CD4-positive, alpha-beta T cell treated with Interleukin-12 subunit alpha and Interleukin-12 subunit beta, for 1 hour (primary cell): ENCODE results near the gene TBC1D22A.

Source experiments
- DNase-seq: peaks from one replicate; pipeline ENCODE4 v3.0.0-alpha.2; 2020

The TBC1D22A gene

DNA sequence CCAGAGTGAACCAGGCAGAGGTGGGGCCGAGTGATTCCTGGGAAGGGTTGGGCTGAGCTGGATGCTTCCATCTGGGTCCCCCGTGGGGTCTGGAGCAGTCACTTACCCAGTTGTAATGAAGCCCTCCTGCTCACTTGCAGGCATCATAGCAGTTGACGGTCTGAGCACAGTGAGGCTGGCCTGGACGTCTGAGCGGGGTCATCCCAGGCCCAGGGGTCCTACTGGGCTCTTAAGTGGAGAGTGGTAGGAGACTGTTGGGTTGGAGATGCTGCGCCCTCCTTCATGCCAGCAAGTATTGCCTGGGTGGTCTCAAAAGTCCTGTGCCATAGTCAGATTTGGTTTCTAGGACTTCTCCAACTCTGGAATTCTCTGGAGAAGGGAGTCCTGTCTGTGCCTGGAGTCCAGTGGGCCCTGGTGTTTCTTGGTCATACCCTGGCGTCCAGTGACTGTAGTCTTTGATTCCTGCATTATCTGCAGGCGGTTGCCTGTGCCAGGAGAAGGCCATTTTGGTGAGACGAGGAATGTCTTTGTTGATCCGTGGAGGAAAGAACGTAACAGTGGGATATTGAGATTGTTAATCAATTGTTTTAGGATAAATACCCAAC lies 82.3 kb downstream of the TBC1D22A start:
- DNase-seq = no peak

DNA sequence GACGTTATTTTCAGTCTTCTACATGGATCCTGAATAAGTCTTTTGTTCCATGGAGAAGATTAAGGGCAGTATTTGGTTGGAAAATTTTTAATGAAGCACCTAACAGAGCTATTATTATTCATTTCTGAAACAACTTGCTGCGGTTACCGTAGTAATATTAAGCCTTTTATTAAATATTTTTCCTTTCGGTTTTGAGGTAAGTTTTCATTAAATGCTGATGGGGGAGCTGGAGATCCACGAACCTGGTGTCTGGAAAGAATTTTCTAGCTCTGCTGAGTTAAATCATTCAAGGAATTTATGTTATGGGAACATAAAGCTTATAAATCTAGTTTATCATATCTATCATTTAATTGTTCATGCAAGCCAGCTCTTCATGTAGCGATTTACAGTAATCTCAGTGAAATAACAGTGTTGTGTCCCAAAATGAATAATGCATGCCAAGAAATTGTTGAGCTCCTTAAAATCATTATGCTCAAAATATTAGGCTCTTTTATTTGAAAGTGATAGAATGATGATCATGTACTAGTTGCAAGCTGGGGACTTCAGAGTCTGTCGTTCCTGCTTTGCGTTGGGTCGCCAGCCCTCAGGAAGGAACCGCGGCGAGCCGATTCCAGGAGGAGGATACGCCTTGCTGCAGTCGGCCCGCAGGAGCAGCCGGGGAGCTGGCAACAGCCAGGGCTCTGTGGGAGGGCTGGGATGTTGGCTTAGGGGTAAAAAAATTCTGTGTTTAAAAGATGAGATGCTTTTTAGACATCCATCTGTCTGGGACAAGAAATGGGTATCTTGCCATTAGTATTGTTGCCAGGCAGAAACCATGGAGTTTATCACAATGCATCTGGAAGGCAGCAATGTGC lies 83.1 kb downstream of the TBC1D22A start:
- no peak for DNase-seq

DNA sequence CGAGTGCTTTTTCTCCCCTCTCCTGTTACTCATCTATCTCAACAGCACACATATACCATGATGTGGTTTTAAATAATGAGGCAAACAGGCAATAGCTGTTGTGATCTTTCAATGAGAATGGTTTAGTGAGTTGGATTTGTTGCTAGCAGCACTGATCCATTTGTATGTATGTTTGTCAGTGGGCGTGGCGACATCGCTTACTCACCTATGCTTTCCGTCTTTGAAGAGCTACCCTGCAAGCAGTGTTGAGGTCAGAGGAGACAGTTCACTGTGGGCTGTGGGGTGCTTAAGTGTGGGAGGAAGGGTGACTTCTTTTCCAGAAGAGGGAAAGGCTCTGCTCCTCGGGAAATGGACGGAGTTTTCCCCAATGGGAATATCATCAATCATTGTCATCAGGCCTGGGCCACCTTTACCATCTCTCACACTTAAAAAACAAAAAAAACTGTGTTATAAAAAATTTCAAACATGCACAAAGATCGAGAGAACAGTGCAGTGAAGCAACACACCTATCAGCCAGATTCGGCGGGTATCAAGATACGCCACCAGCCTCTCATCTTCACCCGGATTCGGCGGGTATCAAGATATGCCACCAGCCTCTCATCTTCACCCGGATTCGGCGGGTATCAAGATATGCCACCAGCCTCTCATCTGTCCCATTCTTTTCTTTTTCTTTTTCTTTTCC lies 83.8 kb downstream of the TBC1D22A start:
- no peak for DNase-seq

DNA sequence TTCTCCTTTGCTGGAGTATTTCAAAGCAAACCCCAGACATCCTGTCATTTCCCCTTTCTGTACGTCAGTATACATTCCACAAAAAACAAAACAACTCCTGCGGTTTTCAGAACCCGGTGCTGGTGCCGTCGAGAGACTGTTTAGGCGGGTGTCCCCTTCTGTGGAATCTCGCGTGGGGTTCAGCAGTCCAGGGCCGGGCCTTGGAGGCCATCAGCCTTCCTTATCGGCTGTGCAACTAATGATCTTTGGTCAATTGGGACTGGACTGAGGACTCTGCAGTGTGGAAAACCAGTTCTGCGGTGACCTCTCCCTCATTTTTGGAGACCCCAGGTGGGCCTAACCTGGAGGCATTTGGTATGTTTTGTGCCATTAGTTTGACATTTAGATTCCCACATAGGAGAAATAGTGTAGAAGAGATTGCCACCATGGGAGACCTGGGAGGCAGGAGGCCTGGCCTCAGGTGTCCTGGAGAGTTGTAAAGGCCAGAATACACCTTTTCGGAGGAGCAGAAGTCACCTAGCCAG lies 84.4 kb downstream of the TBC1D22A start:
- no peak for DNase-seq

DNA sequence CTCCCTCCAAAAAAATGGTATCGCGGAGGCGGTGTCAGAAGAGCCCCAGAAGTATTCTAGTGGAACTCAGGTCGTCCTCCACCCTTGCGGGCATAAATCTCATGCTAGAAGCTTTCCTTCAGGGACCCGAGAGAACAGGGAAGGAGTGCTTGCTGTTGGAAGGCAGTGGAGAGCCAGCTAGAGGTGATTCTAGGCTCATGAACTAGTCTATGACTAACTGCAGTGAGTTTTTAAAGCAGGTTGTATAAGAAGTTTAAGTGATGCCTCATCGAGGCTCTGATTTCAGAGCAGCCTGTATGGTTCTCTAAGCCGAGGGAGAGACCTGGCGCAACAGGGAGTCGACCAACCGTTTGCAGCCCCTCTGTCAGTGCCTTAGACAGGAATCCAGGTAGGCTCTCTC lies 85.7 kb downstream of the TBC1D22A start:
- no peak for DNase-seq

DNA sequence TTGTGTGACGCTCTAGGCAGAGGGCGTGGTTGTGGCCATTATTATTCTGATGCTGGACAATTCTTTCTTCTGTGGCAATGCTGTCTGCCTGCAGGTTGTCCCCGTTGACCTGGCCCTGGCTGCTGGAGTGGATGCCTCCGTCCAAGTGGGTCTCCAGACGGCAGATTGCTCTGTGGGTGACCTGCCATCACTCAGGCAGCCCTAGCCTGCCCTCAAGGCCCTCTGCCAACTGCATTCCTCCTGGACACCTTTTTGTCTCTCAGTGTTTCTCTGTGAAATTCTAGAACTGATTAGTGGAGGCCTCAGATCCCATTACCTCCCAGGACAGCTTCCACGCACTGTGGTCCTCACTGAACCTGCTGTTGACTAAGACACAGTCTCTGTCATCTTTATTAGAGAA lies 86.7 kb downstream of the TBC1D22A start:
- no peak for DNase-seq

DNA sequence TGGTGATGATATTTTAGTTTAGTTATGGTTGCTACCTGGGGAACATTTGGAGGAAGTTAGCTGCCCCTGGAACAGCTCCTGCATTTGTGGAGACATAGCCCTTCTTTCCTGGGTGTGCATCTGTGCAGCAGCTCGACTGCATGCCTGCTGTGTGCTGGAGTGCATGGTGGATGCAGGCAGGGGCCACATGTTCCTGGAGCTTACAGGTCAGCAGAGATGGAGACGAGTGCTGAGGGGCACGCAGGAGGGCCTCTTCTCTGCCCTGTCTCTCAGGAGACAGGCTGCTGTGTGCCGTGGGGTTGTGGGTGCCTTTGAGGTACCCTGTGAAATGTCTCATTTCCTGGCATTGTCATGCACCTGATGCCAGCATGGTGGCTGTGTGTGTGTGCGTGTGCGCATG lies 87.5 kb downstream of the TBC1D22A start:
- DNase-seq = no peak

DNA sequence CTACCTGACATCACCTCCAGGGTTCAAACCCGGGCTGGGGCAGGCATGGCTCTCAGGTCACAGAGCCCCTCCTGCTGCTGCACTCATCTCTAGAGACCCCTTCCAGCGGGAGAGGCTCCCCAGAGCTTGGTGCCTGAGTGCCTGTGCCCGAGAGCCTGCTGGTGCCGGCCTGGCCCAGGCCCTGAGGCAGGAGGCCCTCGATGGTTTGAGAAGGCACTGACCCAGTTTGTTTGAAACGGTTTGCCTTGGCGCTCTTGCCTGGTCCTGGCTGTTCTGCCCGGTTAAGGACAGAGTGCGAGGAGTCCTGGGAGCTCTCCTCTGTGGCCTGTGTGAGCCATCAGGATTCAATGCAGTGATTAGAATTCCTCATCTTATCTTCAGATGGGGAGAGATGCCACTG lies 88.9 kb downstream of the TBC1D22A start:
- no peak for DNase-seq

DNA sequence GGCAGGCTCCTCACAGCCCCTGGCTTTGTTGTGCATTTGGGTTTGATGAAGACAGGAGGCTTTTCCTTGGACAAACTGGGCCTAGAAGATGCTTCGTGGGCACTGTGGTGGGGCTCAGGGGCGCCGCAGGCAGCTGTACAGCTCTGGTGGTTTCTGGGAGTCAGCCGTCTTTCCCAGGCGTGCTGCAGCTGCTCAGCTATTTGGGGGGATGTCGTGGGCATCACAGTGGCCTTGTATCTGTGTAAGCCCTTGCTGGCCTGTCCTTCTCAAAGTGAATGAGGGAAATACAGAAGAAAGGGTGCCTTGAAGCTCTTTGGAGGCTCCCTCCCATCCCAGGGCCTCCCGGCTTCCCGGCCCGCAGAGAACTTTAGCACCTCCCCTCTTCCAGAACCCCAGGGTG lies 89.5 kb downstream of the TBC1D22A start:
- no peak for DNase-seq

DNA sequence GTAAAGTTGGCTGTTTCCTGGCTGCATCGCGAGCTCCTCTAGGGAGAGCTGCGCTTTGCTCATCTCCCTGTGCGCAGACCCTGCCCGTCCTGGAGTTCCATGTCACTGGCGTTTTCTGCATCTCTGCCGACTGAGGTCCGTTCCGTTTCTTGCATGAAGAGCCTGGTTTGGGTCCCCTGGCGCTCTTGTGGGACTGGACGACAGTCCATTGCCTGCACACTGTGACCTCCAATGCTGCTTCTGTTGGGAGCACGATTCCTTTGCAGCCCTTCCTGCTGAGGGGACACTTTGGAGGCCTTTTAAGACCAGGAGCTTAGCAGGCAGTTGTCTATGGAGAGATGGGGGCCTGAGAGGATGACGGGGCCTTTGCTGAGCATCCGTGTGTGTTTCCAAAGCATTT lies 90.3 kb downstream of the TBC1D22A start:
- no peak for DNase-seq

DNA sequence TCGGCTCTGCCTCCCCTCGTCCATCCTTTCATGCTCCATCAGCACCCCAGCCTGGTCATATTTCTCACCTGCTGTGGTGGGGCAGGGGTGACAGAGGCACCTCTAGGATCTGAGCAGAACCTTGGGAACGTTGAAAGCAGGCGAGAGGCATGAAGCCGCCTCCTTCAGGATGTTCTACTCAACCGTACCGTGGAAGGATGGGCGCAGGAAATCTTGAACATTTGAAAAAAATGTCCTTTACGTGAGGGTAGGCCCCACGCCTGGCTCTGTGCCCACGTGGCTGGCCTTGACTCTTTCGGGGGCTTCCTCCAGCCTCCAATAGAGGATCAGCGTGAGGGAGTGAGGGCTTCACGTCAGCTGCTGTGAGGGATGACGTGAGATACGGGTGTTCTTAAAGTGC lies 90.7 kb downstream of the TBC1D22A start:
- DNase-seq = no peak

DNA sequence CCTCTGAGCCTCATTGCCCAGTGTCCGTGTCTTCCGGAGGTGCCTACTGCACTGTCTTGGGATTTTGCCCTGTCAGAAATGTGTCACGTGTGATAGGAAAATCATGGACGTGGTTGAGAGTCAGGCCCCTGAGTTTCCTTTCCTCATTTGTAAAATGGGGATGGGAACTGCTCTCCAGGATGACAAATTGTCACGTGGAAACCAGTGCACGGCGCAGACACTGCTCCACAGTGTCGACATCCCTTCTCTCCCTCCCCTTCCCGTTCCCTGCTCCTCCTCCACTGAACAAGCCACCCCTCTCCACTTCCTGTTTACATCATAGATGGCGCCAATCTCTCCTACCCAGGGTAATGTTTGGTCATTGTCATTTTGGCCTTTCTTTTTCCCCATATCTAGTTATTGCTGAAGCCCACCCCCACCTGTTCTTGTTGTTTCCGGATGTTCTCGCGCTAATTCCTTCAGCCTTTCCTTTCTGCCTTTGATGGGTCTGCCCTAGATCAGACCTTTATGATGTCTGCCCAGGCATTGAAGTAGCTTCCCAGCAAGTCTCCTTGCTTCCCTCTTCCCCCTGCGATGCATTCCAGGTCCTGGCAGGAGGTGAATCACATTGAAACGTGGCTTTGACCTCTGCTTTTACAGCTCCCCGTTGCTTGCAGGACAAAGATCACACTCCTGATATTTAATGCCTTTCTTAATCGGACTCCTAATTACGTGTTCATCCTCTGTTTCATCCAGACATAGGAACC lies 91.8 kb downstream of the TBC1D22A start:
- DNase-seq = no peak

DNA sequence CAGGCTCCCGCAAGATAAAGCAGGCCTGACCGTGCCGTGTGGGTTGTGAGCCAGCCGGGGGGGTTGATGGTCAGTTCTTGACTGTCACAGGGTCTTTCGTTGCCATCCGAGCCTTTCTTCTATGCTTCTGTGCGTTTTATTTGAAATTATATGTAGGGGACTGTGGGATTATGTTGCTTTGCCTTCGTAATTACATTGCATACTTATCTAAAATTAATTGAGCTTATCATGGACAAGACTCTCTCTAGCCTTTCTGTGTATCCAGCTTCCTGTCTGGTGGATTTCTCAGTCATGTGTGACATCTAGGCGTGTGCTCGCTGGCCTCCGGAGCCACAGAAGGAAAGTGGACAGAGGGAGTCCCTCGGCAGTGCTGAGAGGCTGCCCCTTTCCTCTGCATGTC lies 93.2 kb downstream of the TBC1D22A start:
- no peak for DNase-seq

DNA sequence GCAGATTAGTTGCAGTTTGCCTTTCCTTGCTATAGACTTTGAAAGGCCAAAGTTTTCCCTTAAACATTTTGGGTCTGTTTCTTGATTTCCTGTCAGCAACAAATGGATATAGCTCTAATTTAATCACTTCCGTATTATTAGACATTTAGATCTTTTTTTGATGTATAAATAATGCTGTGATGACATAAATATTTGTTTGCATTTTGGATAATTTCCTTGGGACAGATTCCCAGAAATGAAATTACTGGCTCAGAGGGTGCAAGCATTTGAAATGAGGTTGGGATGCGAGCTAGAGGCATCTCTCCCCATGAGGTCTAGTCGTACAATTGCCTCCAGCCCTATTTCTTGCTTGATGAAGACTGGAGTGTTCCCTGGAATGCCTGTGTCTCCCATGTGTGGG lies 94.2 kb downstream of the TBC1D22A start:
- no peak for DNase-seq

DNA sequence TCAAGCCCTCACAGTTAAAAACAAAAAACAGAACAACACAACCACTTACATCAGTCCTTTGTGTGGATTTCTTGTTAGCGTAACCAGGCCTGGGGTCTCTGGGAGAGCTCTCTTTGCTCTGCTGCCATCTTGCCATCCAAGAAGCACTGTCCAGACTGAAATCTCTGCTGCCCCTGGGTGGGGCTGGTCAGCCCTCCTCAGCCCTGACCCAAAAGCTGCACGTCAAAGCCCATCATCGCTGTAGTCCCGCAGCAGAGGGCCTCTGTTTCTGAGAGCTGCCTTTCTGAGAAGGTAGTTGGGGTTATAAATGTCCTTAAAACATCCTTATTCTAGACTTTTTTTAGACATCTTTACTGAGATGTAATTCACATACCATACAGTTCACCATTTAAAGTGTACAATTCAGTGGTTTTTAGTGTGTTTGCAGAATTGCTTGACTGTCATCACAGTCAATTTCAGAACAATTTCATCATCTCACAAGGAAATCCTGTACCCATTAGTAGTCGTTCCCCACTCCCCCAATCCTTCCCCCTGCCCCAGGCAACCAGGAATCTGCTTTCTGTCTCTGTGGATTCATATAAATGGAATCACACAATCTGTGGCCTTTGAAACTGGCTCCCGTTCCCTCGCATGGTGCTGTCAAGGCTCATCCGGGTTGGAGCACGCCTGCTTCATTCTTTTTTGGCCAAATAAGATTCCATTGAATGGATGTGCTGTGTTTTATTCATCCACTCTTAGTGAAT lies 94.9 kb downstream of the TBC1D22A start:
- no peak for DNase-seq

DNA sequence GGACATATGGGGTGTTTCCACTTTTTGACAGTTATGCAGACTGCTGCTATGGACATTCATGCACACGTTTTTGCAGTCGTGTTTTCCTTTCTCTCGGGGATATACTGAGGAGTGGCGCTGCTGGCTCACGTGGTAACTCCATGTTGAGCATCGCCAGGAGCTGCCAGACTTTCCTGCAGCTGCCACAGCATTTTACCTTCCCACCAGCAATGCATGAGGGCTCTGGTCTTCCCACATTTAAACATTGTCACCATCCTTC lies 95.4 kb downstream of the TBC1D22A start:
- DNase-seq = no peak

DNA sequence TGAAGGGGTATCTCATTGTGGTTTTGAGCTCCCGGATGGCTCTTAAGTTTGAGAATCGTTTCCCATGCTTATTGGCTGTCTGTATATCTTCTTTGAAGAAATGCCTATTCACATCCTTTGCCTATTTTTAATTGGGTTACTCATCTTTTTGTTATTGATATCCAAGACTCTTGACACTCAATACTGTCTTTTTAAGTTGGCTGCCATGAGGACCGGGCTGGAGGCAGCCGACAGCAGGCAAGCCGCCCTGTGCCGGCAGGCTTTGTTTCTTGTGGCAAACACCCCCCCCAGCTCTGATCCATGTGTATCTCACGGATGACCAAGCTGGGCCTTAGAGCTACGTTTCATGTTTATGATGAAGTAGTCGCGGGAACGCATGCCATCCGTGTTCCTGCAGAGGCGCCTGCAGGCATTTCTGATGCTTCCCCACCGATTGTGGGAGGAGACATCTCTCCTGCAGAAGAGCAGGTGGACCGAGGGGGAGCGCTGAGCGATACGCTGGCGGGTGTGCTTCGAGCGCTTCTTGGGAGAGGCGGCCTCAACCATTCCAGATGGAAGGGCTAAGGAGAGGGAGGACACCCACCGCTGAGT lies 95.8 kb downstream of the TBC1D22A start:
- no peak for DNase-seq

DNA sequence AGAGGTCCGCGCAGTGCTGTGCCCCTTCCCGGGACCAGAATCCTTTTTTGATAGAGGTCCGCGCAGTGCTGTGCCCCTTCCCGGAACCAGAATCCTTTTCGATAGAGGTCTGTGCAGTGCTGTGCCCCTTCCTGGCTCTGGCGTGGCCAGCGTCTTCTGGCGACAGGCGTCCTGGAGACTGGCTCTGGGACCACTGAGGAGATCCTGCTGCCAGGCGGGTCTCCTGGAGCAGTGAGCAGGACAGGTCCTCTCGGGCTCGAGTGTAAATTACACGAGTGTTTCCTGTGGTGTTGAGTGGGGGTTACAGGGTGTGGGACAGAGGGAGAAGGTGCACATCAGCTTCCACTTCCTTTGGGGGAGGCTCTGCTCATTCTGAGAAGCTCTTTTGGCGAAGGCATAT lies 98.1 kb downstream of the TBC1D22A start:
- no peak for DNase-seq

DNA sequence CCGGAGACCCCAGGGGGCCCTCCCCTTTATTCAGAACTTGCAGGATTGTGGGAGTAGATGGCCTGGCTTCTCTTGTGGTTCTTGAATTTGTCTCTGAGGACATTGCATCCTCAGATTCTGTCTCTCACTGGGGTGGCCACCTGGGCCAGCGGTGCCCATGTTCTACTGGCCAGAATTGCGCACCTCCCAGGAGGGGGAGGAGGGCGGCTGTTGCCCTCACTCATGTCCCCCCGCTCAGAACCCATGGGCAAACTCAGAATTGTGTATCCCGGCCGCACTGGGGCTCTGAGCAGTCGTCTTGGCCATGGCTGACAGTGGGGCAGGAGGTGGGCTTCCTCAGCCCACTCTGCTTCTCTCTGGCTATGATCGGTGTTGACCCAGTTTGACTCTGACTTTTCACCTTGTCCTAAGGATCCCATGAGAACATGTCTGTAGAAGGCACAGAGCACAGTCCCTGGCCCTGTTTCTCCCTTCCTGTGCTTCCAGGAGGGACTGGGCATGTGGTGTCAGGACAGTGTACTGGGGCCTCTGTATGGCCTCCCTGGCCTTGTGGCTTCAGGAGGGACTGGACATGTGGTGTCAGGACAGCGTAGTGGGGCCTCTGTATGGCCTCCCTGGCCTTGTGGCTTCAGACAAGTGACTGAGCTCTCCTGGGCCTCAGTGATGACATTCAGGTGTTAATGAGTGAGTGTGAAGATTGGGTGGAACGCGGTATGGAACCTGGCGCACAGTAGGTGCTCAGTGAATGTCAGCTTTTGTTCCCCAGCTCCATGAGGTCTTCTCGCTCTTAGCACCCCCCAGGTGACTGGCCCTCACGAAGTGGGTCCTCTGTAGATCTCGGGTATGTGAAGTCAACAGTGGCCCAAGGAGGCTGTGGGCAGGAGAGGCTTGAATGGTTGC lies 99.3 kb downstream of the TBC1D22A start:
- DNase-seq = no peak

DNA sequence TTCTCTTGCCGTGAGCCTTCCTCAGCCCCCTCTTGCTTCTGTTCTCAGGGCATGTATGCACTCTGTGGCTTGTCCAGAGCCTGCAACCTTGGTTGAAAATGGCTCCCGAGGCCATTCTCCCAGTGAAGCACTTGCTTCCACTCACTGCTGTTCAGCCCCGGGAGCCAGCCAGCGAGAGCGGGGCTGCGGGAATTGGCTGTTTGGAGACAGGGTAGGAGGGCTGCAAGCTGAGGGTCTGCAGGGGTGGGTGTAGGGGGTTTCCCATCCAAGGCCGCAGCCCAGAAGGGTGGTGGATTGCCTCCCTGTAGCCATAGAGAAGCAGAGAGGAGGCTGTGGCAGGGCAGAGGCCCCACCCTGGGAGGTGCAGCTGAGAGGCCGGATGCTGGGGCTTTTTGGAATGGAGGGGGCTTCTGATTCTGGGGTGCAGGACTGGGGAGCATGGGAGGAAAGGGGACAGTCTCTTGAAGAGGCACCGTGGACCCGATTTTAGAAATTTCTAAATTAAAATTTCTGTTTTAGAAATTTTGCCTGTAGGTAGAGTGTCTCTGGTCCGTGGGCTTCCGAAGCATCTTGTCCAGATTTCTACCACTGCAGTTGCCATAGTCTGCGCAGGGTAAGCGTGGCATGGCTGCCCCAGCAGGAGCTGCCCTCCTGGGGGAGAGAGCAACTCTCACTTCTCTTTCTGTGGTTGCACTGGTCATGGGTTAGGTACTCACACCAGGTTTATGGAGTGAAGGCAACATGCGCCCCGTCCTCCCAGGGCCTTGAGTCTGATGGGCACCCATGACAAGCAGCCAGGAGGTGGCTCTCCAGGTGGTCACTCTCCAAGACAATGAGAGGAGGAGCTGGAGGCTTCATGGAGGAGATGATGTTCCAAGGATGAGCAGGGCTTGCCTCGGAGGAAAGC lies 100.2 kb downstream of the TBC1D22A start:
- DNase-seq = no peak
